ENCODE results near the gene GID8. TPM values are rescaled to one million over a fixed set of nuclear protein-coding genes. Genes with fewer than 3 reads are reported as not detected.

Gene GID8
- total and polyA plus RNA-seq, 4 donors = 10.2 to 23.6 (median 14.6) TPM

DNA sequence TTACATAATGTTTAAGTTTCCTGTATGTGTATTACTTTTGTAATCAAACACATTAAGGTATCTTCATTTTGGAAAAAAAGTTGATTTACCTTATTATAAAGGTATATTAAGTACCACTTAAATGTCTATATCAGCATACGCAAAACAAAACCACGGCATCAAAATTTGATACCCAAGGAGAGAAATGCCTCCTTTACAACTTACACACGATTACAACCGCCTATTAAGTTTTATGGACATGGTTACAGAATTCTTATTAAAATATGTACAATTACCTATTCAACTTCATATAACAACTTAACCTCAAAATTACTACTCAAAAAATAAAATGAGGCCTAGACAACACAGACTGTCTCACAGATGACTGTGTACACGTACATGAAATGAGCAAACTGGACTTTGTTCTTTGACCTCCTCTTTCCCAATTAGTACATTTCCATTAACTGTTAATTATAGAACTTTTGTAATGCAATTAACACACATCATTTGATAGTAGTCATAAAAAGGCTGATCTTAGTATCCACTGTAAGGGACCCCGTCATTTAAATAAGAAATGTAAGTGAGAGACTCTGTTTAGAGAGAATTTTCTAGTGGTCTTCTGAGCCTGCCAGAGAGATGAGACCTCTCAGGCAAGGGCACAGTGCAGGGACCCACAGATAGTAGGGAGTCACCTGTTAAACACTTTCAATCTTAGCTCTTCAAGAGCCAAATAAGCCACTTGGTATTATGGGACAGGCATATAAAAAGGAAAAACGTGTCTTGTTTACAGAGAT lies 14.1 kb upstream of the GID8 start (continued):
- TF ChIP-seq, protein P1, sequence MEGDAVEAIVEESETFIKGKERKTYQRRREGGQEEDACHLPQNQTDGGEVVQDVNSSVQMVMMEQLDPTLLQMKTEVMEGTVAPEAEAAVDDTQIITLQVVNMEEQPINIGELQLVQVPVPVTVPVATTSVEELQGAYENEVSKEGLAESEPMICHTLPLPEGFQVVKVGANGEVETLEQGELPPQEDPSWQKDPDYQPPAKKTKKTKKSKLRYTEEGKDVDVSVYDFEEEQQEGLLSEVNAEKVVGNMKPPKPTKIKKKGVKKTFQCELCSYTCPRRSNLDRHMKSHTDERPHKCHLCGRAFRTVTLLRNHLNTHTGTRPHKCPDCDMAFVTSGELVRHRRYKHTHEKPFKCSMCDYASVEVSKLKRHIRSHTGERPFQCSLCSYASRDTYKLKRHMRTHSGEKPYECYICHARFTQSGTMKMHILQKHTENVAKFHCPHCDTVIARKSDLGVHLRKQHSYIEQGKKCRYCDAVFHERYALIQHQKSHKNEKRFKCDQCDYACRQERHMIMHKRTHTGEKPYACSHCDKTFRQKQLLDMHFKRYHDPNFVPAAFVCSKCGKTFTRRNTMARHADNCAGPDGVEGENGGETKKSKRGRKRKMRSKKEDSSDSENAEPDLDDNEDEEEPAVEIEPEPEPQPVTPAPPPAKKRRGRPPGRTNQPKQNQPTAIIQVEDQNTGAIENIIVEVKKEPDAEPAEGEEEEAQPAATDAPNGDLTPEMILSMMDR (IDR thresholded peaks at IDR 0.05; ENCODE audit: low read depth, low read length, missing input control) = no peak
- TF ChIP-seq, protein P2, sequence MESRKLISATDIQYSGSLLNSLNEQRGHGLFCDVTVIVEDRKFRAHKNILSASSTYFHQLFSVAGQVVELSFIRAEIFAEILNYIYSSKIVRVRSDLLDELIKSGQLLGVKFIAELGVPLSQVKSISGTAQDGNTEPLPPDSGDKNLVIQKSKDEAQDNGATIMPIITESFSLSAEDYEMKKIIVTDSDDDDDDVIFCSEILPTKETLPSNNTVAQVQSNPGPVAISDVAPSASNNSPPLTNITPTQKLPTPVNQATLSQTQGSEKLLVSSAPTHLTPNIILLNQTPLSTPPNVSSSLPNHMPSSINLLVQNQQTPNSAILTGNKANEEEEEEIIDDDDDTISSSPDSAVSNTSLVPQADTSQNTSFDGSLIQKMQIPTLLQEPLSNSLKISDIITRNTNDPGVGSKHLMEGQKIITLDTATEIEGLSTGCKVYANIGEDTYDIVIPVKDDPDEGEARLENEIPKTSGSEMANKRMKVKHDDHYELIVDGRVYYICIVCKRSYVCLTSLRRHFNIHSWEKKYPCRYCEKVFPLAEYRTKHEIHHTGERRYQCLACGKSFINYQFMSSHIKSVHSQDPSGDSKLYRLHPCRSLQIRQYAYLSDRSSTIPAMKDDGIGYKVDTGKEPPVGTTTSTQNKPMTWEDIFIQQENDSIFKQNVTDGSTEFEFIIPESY (IDR thresholded peaks at IDR 0.05) = peak; percentile 54
- TF ChIP-seq RXRA (IDR thresholded peaks at IDR 0.05) (peak; percentile 24 to 44), YY1 (IDR thresholded peaks at IDR 0.05) (peak; percentile 16), NR2F2 (IDR thresholded peaks at IDR 0.05) (peak; percentile 40), HNF4G (IDR thresholded peaks at IDR 0.05) (peak; percentile 71), JUND (IDR thresholded peaks at IDR 0.05) (peak; percentile 6 to 15), RAD21 (IDR thresholded peaks at IDR 0.05) (no peak)
- TF ChIP-seq, protein P3, sequence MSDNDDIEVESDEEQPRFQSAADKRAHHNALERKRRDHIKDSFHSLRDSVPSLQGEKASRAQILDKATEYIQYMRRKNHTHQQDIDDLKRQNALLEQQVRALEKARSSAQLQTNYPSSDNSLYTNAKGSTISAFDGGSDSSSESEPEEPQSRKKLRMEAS (IDR thresholded peaks at IDR 0.05) = no peak
- TF ChIP-seq, protein P4, sequence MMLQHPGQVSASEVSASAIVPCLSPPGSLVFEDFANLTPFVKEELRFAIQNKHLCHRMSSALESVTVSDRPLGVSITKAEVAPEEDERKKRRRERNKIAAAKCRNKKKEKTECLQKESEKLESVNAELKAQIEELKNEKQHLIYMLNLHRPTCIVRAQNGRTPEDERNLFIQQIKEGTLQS (IDR thresholded peaks at IDR 0.05) = peak; percentile 29

DNA sequence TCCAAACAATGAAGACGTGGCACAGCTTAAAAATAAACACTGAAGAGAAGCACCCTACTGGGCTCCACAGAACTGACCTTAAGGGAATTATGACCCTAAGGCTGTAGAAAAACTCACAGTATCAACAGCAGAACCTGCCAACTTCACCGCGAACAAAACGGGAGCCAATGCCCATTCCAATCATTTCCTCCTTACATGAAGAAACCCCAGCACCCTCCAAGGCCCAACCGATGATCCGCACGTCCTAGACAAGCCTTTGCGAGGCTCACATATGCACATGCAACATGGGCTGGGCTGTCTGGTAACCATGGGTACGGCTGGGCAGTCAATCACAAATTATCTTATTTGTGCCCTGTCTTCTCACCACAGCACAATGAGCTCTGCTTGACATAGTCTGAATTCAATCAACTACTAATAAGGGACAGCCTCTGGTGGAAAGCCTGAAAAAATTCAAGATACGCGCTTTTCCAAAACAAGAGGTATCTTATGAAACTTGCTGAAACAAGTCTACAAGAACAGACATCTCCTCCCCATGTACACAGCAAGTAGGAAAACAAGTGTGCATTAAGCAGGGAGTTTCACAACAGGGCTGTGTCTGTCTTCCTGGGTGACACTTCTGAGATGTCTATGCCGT lies 13.4 kb upstream of the GID8 start:
- 11% methylated on average over 12 of the region's 12 CpGs for WGBS
- Histone ChIP-seq H3K27me3 (ENCODE audit: control insufficient read depth in 4 of 4, insufficient read depth in 4 of 4, low read length in 3 of 4) (no peaks in the 10 kb centered on the region), H3K36me3 (ENCODE audit: control insufficient read depth in 4 of 4, insufficient read depth in 3 of 4, low read depth in 1 of 4, low read length in 3 of 4) (no peaks in the 10 kb centered on the region), H3K9ac (ENCODE audit: low read depth in 1 of 2, low read length in 2 of 2) (peak overlapping the region; percentile 97 to 99), H3K9me3 (ENCODE audit: control insufficient read depth in 4 of 4, low read length in 3 of 4) (no peaks in the 10 kb centered on the region), H3K4me1 (ENCODE audit: control insufficient read depth in 4 of 4, insufficient read depth in 4 of 4, low read length in 3 of 4) (peaks cover 38 to 78% (median 64%) of the 10 kb centered on the region in 4 donors), H3K4me3 (ENCODE audit: low read depth in 1 of 3, low read length in 3 of 3) (peak overlapping the region; percentile 92), H3K27ac (ENCODE audit: low read depth in 1 of 2, low read length in 2 of 2) (peak overlapping the region; percentile 98 to 99)
- peak; percentile 50 for TF ChIP-seq TAF1 (conservative IDR thresholded peaks at IDR 0.05)
- no peak for TF ChIP-seq HNF4A (conservative IDR thresholded peaks at IDR 0.05)
- peak; percentile 43 for TF ChIP-seq FOXA2 (IDR thresholded peaks at IDR 0.05)
- TF ChIP-seq RXRA (IDR thresholded peaks at IDR 0.05) = peak; percentile 36 to 39
- TF ChIP-seq, protein P5, sequence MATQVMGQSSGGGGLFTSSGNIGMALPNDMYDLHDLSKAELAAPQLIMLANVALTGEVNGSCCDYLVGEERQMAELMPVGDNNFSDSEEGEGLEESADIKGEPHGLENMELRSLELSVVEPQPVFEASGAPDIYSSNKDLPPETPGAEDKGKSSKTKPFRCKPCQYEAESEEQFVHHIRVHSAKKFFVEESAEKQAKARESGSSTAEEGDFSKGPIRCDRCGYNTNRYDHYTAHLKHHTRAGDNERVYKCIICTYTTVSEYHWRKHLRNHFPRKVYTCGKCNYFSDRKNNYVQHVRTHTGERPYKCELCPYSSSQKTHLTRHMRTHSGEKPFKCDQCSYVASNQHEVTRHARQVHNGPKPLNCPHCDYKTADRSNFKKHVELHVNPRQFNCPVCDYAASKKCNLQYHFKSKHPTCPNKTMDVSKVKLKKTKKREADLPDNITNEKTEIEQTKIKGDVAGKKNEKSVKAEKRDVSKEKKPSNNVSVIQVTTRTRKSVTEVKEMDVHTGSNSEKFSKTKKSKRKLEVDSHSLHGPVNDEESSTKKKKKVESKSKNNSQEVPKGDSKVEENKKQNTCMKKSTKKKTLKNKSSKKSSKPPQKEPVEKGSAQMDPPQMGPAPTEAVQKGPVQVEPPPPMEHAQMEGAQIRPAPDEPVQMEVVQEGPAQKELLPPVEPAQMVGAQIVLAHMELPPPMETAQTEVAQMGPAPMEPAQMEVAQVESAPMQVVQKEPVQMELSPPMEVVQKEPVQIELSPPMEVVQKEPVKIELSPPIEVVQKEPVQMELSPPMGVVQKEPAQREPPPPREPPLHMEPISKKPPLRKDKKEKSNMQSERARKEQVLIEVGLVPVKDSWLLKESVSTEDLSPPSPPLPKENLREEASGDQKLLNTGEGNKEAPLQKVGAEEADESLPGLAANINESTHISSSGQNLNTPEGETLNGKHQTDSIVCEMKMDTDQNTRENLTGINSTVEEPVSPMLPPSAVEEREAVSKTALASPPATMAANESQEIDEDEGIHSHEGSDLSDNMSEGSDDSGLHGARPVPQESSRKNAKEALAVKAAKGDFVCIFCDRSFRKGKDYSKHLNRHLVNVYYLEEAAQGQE (IDR thresholded peaks at IDR 0.05) = peak; percentile 18
- DNase-seq (ENCODE audit: low spot score) = no peak

Data from liver (tissue), 9 donors.